Measurements from ENCODE around the gene EIF4B. TPM values are rescaled to one million over a fixed set of nuclear protein-coding genes. Genes with fewer than 3 reads are reported as not detected.

The EIF4B gene
- total and polyA plus RNA-seq, 2 of the 13 experiments (the other 11 are each of a cell fraction or from before 2014, with no cell fraction given): 416 to 548 TPM

DNA sequence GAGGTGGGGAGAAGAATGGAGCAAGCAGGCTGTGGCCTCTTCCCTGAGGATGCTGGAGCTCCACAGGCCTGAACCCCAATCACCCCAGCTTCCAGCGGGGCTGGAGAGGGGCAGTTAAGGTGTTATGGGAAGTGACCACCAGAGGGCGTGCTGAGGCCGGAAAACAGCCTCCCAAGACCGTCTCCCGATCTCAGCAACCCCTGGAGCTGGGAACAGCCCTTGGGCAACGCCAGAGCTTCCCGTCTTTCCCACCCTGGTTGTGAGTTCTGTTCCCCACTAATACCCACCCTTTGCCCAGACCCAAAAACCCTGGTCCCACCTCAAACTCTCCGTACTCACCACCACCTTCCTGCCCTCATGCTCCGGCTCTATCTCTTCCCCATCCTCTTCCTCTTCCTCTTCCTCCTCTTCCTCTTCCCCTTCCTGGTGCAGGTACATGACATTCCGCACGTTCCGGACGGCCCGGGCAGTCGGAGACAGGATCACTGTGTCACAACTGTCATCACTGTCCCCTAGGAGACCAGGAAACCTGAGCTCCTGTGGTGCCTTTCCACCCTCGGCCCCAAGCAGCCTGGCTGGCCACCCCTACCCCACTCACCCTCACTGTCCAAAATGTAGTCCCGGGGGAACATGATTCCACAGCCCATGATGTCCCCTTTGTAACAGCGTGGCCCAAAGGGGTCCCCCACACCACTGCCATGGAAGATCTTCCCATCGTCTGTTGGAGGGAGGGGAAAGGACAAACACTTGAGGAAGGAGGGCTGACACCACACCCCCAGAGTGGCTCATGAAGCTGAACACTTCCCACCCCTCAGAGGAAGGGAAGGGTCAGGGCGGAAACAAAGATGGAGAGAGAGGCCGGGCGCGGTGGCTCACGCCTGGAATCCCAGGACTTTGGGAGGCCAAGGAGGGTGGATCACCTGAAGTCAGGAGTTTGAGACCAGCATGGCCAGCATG lies 60.0 kb downstream of the EIF4B start (continued):
- no peak for TF ChIP-seq FOXP1 (IDR thresholded peaks at IDR 0.05)
- no peak for TF ChIP-seq FOXP1 (CRISPR knock-in tag; IDR thresholded peaks at IDR 0.05)
- TF ChIP-seq, protein P1, sequence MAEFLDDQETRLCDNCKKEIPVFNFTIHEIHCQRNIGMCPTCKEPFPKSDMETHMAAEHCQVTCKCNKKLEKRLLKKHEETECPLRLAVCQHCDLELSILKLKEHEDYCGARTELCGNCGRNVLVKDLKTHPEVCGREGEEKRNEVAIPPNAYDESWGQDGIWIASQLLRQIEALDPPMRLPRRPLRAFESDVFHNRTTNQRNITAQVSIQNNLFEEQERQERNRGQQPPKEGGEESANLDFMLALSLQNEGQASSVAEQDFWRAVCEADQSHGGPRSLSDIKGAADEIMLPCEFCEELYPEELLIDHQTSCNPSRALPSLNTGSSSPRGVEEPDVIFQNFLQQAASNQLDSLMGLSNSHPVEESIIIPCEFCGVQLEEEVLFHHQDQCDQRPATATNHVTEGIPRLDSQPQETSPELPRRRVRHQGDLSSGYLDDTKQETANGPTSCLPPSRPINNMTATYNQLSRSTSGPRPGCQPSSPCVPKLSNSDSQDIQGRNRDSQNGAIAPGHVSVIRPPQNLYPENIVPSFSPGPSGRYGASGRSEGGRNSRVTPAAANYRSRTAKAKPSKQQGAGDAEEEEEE (CRISPR knock-in tag; IDR thresholded peaks at IDR 0.05; ENCODE audit: borderline replicate concordance): peak; percentile 52; the same call in 1 of the 2 replicates
- TF ChIP-seq KDM2A (CRISPR knock-in tag; IDR thresholded peaks at IDR 0.05; ENCODE audit: borderline replicate concordance, low read depth): 0 out of 2 replicates have a peak, but pooled peaks have one; percentile 48
- TF ChIP-seq DNMT1 (CRISPR knock-in tag; IDR thresholded peaks at IDR 0.05): 0 out of 2 replicates have a peak, but pooled peaks have one; percentile 71
- TF ChIP-seq, protein P2, sequence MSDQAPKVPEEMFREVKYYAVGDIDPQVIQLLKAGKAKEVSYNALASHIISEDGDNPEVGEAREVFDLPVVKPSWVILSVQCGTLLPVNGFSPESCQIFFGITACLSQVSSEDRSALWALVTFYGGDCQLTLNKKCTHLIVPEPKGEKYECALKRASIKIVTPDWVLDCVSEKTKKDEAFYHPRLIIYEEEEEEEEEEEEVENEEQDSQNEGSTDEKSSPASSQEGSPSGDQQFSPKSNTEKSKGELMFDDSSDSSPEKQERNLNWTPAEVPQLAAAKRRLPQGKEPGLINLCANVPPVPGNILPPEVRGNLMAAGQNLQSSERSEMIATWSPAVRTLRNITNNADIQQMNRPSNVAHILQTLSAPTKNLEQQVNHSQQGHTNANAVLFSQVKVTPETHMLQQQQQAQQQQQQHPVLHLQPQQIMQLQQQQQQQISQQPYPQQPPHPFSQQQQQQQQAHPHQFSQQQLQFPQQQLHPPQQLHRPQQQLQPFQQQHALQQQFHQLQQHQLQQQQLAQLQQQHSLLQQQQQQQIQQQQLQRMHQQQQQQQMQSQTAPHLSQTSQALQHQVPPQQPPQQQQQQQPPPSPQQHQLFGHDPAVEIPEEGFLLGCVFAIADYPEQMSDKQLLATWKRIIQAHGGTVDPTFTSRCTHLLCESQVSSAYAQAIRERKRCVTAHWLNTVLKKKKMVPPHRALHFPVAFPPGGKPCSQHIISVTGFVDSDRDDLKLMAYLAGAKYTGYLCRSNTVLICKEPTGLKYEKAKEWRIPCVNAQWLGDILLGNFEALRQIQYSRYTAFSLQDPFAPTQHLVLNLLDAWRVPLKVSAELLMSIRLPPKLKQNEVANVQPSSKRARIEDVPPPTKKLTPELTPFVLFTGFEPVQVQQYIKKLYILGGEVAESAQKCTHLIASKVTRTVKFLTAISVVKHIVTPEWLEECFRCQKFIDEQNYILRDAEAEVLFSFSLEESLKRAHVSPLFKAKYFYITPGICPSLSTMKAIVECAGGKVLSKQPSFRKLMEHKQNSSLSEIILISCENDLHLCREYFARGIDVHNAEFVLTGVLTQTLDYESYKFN (CRISPR knock-in tag; conservative IDR thresholded peaks at IDR 0.05): 0 out of 2 replicates have a peak, but pooled peaks have one; percentile 20
- 0 out of 2 replicates have a peak, but pooled peaks have one; percentile 25 for TF ChIP-seq ZNF333 (CRISPR knock-in tag; IDR thresholded peaks at IDR 0.05; ENCODE audit: borderline replicate concordance)
- no peak for TF ChIP-seq FOXM1 (CRISPR knock-in tag; IDR thresholded peaks at IDR 0.05)
- TF ChIP-seq, protein P3, sequence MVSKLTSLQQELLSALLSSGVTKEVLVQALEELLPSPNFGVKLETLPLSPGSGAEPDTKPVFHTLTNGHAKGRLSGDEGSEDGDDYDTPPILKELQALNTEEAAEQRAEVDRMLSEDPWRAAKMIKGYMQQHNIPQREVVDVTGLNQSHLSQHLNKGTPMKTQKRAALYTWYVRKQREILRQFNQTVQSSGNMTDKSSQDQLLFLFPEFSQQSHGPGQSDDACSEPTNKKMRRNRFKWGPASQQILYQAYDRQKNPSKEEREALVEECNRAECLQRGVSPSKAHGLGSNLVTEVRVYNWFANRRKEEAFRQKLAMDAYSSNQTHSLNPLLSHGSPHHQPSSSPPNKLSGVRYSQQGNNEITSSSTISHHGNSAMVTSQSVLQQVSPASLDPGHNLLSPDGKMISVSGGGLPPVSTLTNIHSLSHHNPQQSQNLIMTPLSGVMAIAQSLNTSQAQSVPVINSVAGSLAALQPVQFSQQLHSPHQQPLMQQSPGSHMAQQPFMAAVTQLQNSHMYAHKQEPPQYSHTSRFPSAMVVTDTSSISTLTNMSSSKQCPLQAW (CRISPR knock-in tag; IDR thresholded peaks at IDR 0.05): 0 out of 2 replicates have a peak, but pooled peaks have one; percentile 30
- TF ChIP-seq, protein P4, sequence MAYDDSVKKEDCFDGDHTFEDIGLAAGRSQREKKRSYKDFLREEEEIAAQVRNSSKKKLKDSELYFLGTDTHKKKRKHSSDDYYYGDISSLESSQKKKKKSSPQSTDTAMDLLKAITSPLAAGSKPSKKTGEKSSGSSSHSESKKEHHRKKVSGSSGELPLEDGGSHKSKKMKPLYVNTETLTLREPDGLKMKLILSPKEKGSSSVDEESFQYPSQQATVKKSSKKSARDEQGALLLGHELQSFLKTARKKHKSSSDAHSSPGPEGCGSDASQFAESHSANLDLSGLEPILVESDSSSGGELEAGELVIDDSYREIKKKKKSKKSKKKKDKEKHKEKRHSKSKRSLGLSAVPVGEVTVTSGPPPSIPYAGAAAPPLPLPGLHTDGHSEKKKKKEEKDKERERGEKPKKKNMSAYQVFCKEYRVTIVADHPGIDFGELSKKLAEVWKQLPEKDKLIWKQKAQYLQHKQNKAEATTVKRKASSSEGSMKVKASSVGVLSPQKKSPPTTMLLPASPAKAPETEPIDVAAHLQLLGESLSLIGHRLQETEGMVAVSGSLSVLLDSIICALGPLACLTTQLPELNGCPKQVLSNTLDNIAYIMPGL (CRISPR knock-in tag; IDR thresholded peaks at IDR 0.05; ENCODE audit: borderline replicate concordance in 1 of 2, low read depth in 1 of 2): 0 out of 4 replicates have a peak, but pooled peaks of 1 of the 2 experiments have one; percentile 40
- 0 out of 2 replicates have a peak, but pooled peaks have one; percentile 24 for TF ChIP-seq ZNF501 (CRISPR knock-in tag; IDR thresholded peaks at IDR 0.05)
- 0 out of 2 replicates have a peak, but pooled peaks have one; percentile 40 for TF ChIP-seq ZNF607 (CRISPR knock-in tag; IDR thresholded peaks at IDR 0.05; ENCODE audit: borderline replicate concordance)
- 0 out of 2 replicates have a peak, but pooled peaks have one; percentile 40 for TF ChIP-seq MTF2 (CRISPR knock-in tag; IDR thresholded peaks at IDR 0.05; ENCODE audit: borderline replicate concordance)
- peak; percentile 94 for TF ChIP-seq STAG1 (CRISPR knock-in tag; IDR thresholded peaks at IDR 0.05)
- peak; percentile 44; the same call in 1 of the 2 replicates for TF ChIP-seq ZNF556 (CRISPR knock-in tag; IDR thresholded peaks at IDR 0.05; ENCODE audit: borderline replicate concordance)
- TF ChIP-seq, protein P5, sequence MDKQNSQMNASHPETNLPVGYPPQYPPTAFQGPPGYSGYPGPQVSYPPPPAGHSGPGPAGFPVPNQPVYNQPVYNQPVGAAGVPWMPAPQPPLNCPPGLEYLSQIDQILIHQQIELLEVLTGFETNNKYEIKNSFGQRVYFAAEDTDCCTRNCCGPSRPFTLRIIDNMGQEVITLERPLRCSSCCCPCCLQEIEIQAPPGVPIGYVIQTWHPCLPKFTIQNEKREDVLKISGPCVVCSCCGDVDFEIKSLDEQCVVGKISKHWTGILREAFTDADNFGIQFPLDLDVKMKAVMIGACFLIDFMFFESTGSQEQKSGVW (CRISPR knock-in tag; IDR thresholded peaks at IDR 0.05; ENCODE audit: borderline replicate concordance): no peak
